HepG2 (cell line): ENCODE measurements around the gene MDM4. TPM values are rescaled to one million over a fixed set of nuclear protein-coding genes. Genes with fewer than 3 reads are reported as not detected.

Source experiments
- ARID2 ChIP-seq: sonication (generic); formaldehyde crosslinking; IDR thresholded peaks from 2 replicates; pipeline ENCODE4 v1.8.1; 2022; ENCODE audit warnings: mild to moderate bottlenecking, missing genetic modification reagents, borderline replicate concordance
- ARNT ChIP-seq: fragments of 450-650 bp; IDR thresholded peaks from 2 replicates; pipeline ENCODE4 v1.6.1; 2017
- BCL6 ChIP-seq: IDR thresholded peaks from 2 replicates; pipeline ENCODE4 v1.6.1; 2016; ENCODE audit warnings: missing genetic modification reagents, missing compliant biosample characterization
- CHCHD3 ChIP-seq: sonication (generic); formaldehyde crosslinking; IDR thresholded peaks from 2 replicates; pipeline ENCODE4 v1.8.0; 2022; ENCODE audit warnings: mild to moderate bottlenecking, missing genetic modification reagents, moderate library complexity
- DNMT3B ChIP-seq: conservative IDR thresholded peaks from 2 replicates; pipeline ENCODE4 v1.6.1; 2016; ENCODE audit warnings: missing biosample characterization, control low read depth
- GPN1 ChIP-seq: sonication (generic); formaldehyde crosslinking; IDR thresholded peaks from 2 replicates; pipeline ENCODE4 v1.5.1; 2020; ENCODE audit warnings: missing genetic modification reagents, borderline replicate concordance
- HOMEZ ChIP-seq: IDR thresholded peaks from 2 replicates; pipeline ENCODE4 v1.6.1; 2016; ENCODE audit warnings: low read depth
- HOXD1 ChIP-seq: sonication (generic); formaldehyde crosslinking; IDR thresholded peaks from 2 replicates; pipeline ENCODE4 v1.5.0; 2020; ENCODE audit warnings: missing genetic modification reagents
- KLF9 ChIP-seq: IDR thresholded peaks from 2 replicates; pipeline ENCODE4 v1.6.1; 2016; ENCODE audit warnings: low read depth
- NCOA1 ChIP-seq: sonication (generic); formaldehyde crosslinking; IDR thresholded peaks from 2 replicates; pipeline ENCODE4 v1.9.0; 2021; ENCODE audit warnings: missing genetic modification reagents
- NRL ChIP-seq: sonication (generic); formaldehyde crosslinking; IDR thresholded peaks from 2 replicates; pipeline ENCODE4 v1.5.0; 2020; ENCODE audit warnings: missing genetic modification reagents, mild to moderate bottlenecking, moderate library complexity, borderline replicate concordance
- SIN3A ChIP-seq: IDR thresholded peaks from 2 replicates; pipeline ENCODE4 v1.6.1; 2011; ENCODE audit warnings: low read depth, mild to moderate bottlenecking, control low read depth, low read length, borderline replicate concordance
- SMARCC2 ChIP-seq: fragments of 450-650 bp; IDR thresholded peaks from 2 replicates; pipeline ENCODE4 v1.6.1; 2017; ENCODE audit warnings: antibody characterized with exemption, mild to moderate bottlenecking
- SP2 ChIP-seq: sonication (generic); formaldehyde crosslinking; IDR thresholded peaks from 2 replicates; pipeline ENCODE4 v1.5.1; 2020; ENCODE audit warnings: mild to moderate bottlenecking, missing genetic modification reagents
- TCF12 ChIP-seq, 2 experiments: fragments of 450-650 bp in 1 of 2; sonication (generic) in 1 of 2; formaldehyde crosslinking in 1 of 2; IDR thresholded peaks; 2 replicates each; pipeline versions ENCODE4 v1.6.1 to v1.8.0; 2017 to 2022; ENCODE audit warnings: antibody characterized with exemption in 1 of 2, mild to moderate bottlenecking in 1 of 2, missing genetic modification reagents in 1 of 2, moderate library complexity in 1 of 2
- ZFP62 ChIP-seq: sonication (generic); formaldehyde crosslinking; IDR thresholded peaks from 2 replicates; pipeline ENCODE4 v1.4.0; 2020; ENCODE audit warnings: missing genetic modification reagents
- ZNF230 ChIP-seq: sonication (generic); formaldehyde crosslinking; IDR thresholded peaks from 2 replicates; pipeline ENCODE4 v1.4.0; 2020; ENCODE audit warnings: mild to moderate bottlenecking, missing genetic modification reagents
- ZNF331 ChIP-seq: sonication (generic); formaldehyde crosslinking; IDR thresholded peaks from 2 replicates; pipeline ENCODE4 v1.4.0; 2020; ENCODE audit warnings: missing genetic modification reagents
- ZNF44 ChIP-seq: sonication (generic); formaldehyde crosslinking; IDR thresholded peaks from 2 replicates; pipeline ENCODE4 v1.5.1; 2020; ENCODE audit warnings: mild to moderate bottlenecking, missing genetic modification reagents
- ZNF552 ChIP-seq: sonication (generic); formaldehyde crosslinking; IDR thresholded peaks from 2 replicates; pipeline ENCODE4 v1.9.0; 2022; ENCODE audit warnings: missing genetic modification reagents, mild to moderate bottlenecking, borderline replicate concordance
- ZNF570 ChIP-seq: sonication (generic); formaldehyde crosslinking; IDR thresholded peaks from 2 replicates; pipeline ENCODE4 v1.4.0; 2020; ENCODE audit warnings: mild to moderate bottlenecking, missing genetic modification reagents, borderline replicate concordance
- ZNF879 ChIP-seq: sonication (generic); formaldehyde crosslinking; IDR thresholded peaks from 2 replicates; pipeline ENCODE4 v1.8.1; 2023; ENCODE audit warnings: missing genetic modification reagents
- ZSCAN25 ChIP-seq: sonication (generic); formaldehyde crosslinking; IDR thresholded peaks from 2 replicates; pipeline ENCODE4 v1.8.0; 2022; ENCODE audit warnings: mild to moderate bottlenecking, missing genetic modification reagents
- ZZZ3 ChIP-seq: sonication (generic); formaldehyde crosslinking; IDR thresholded peaks from 2 replicates; pipeline ENCODE4 v1.4.0; 2020; ENCODE audit warnings: missing genetic modification reagents, mild to moderate bottlenecking, borderline replicate concordance
- polyA plus RNA-seq, 8 experiments: library from polyadenylated mRNA; depleted of rRNA in 3 of 8; stranded (reverse) in 7 of 8; unstranded in 1 of 8; fragments of >200 nt; fragmentation: Illumina TruSeq in 4 of 8; extraction: Trizol in 4 of 8; gene quantifications; 2 replicates each; pipeline versions ENCODE4 v1.2.1 to v1.2.3, GENCODE V29; 2011 to 2016; ENCODE audit warnings: low read depth in 4 of 8, missing spikeins in 1 of 8, mixed read lengths in 1 of 8; ENCODE audit not compliant: insufficient read depth in 1 of 8
- total RNA-seq, 5 experiments: library from RNA; depleted of rRNA; stranded (reverse); fragments of >200 nt; fragmentation: Illumina TruSeq; extraction: Trizol; gene quantifications; 2 replicates each; pipeline ENCODE4 v1.2.3, GENCODE V29; 2016; ENCODE audit warnings: low read depth in 1 of 5
- TF ChIP-seq, protein P1 (sequence below): IDR thresholded peaks from 2 replicates; pipeline ENCODE4 v1.6.1; 2016; ENCODE audit warnings: low read depth, missing genetic modification reagents, missing compliant biosample characterization

MDM4 gene
- total and polyA plus RNA-seq, 2 of the 13 experiments (the other 11 are each of a cell fraction or from before 2014, with no cell fraction given), result 14.9 to 19.0 TPM

DNA sequence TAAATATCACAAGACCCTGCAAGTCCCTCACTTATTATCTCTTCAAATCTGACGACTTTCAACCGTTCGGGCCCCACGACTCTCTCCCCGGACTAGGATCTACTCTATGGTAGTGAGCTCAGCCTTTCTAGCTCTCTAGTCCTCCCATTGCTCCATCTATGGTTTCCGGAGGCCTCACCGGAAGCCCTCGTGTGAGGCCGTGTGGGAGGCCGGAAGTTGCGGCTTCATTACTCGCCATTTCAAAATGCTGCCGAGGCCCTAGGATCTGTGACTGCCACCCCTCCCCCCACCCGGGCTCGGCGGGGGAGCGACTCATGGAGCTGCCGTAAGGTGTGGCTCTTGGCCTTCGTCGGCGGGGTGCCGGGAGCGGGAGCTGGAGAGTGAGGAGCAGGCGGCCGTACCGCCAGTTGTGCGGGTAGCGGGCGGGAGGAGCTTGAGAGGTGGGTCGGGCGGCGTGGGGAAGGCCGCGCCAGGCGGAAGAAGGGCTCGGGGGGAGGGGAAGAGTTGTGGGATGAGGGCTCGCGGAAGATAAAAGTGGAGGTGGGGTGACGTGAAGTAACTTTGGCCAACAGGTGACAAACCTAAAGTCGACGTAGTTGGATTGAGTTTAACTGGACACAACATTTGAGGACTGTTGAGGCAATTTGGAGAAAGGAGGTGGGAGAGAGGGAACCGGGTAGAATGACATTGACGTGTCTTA, at the start of gene MDM4 (continued):
- TF ChIP-seq, protein P1, sequence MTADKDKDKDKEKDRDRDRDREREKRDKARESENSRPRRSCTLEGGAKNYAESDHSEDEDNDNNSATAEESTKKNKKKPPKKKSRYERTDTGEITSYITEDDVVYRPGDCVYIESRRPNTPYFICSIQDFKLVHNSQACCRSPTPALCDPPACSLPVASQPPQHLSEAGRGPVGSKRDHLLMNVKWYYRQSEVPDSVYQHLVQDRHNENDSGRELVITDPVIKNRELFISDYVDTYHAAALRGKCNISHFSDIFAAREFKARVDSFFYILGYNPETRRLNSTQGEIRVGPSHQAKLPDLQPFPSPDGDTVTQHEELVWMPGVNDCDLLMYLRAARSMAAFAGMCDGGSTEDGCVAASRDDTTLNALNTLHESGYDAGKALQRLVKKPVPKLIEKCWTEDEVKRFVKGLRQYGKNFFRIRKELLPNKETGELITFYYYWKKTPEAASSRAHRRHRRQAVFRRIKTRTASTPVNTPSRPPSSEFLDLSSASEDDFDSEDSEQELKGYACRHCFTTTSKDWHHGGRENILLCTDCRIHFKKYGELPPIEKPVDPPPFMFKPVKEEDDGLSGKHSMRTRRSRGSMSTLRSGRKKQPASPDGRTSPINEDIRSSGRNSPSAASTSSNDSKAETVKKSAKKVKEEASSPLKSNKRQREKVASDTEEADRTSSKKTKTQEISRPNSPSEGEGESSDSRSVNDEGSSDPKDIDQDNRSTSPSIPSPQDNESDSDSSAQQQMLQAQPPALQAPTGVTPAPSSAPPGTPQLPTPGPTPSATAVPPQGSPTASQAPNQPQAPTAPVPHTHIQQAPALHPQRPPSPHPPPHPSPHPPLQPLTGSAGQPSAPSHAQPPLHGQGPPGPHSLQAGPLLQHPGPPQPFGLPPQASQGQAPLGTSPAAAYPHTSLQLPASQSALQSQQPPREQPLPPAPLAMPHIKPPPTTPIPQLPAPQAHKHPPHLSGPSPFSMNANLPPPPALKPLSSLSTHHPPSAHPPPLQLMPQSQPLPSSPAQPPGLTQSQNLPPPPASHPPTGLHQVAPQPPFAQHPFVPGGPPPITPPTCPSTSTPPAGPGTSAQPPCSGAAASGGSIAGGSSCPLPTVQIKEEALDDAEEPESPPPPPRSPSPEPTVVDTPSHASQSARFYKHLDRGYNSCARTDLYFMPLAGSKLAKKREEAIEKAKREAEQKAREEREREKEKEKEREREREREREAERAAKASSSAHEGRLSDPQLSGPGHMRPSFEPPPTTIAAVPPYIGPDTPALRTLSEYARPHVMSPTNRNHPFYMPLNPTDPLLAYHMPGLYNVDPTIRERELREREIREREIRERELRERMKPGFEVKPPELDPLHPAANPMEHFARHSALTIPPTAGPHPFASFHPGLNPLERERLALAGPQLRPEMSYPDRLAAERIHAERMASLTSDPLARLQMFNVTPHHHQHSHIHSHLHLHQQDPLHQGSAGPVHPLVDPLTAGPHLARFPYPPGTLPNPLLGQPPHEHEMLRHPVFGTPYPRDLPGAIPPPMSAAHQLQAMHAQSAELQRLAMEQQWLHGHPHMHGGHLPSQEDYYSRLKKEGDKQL (CRISPR knock-in tag), result 0 out of 2 replicates have a peak, but pooled peaks have one; percentile 69
- no peak; the same call in 1 of the 2 replicates for TF ChIP-seq ZNF570
- TF ChIP-seq ZNF44 (CRISPR knock-in tag), result peak; percentile 93; the same call in 1 of the 2 replicates
- TF ChIP-seq ARNT, result no peak
- TF ChIP-seq GPN1 (CRISPR knock-in tag), result no peak
- no peak for TF ChIP-seq KLF9
- no peak for TF ChIP-seq ZFP62 (CRISPR knock-in tag)
- TF ChIP-seq ZNF552, result peak; percentile 98
- TF ChIP-seq ZSCAN25 (CRISPR knock-in tag), result peak; percentile 63; the same call in 1 of the 2 replicates
- TF ChIP-seq NCOA1 (CRISPR knock-in tag), result peak; percentile 70
- peak; percentile 96 for TF ChIP-seq ZNF230 (CRISPR knock-in tag)
- no peak for TF ChIP-seq ZNF879 (CRISPR knock-in tag)
- no peak; the same call in 1 of the 2 replicates for TF ChIP-seq DNMT3B (CRISPR knock-in tag)
- no peak for TF ChIP-seq CHCHD3 (CRISPR knock-in tag)
- no peak for TF ChIP-seq SMARCC2
- no peak for TF ChIP-seq TCF12 (IDR thresholded peaks at IDR 0.05)
- TF ChIP-seq TCF12 (CRISPR knock-in tag; IDR thresholded peaks at IDR 0.05), result no peak
- peak; percentile 68 for TF ChIP-seq ZNF331 (CRISPR knock-in tag)
- TF ChIP-seq SP2 (CRISPR knock-in tag), result peak; percentile 61; the same call in 1 of the 2 replicates
- TF ChIP-seq BCL6, result peak; percentile 50; the same call in 1 of the 2 replicates
- TF ChIP-seq HOXD1, result peak; percentile 23; the same call in 1 of the 2 replicates
- TF ChIP-seq ZZZ3, result peak; percentile 92; the same call in 1 of the 2 replicates
- peak; percentile 24; the same call in 1 of the 2 replicates for TF ChIP-seq ARID2 (CRISPR knock-in tag)
- TF ChIP-seq NRL, result peak; percentile 72
- TF ChIP-seq SIN3A, result no peak
- peak; percentile 60; the same call in 1 of the 2 replicates for TF ChIP-seq HOMEZ (CRISPR knock-in tag)
